ENCODE measurements around the gene MAP7. TPM values are rescaled to one million over a fixed set of nuclear protein-coding genes. Genes with fewer than 3 reads are reported as not detected.
A peak's percentile ranks its signal among the peaks of the same experiment; 100 is the strongest.

The MAP7 gene
- total and polyA plus RNA-seq, 9 of the 15 experiments (the other 6 are each of a cell fraction or from before 2014, with no cell fraction given): 0.76 to 7.7 (median 3.9) TPM

DNA sequence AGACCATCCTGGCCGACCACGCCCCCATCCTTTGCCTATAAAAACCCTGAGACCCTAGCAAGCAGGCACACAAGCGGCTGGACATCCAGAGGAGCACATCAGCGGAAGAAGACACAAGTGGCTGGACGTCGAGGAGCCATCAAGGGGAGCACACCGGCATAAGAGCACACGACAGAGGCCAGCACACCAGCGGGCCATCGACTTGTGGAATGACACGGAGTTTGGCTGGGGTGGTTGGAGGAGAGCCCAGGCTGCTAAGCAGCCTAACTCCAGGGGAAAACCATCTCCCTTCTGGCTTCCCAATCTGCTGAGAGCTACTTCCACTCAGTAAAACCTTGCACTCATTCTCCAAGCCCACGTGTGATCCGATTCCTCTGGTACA lies 215.8 kb downstream of the MAP7 start (continued):
- TF ChIP-seq, protein P1, sequence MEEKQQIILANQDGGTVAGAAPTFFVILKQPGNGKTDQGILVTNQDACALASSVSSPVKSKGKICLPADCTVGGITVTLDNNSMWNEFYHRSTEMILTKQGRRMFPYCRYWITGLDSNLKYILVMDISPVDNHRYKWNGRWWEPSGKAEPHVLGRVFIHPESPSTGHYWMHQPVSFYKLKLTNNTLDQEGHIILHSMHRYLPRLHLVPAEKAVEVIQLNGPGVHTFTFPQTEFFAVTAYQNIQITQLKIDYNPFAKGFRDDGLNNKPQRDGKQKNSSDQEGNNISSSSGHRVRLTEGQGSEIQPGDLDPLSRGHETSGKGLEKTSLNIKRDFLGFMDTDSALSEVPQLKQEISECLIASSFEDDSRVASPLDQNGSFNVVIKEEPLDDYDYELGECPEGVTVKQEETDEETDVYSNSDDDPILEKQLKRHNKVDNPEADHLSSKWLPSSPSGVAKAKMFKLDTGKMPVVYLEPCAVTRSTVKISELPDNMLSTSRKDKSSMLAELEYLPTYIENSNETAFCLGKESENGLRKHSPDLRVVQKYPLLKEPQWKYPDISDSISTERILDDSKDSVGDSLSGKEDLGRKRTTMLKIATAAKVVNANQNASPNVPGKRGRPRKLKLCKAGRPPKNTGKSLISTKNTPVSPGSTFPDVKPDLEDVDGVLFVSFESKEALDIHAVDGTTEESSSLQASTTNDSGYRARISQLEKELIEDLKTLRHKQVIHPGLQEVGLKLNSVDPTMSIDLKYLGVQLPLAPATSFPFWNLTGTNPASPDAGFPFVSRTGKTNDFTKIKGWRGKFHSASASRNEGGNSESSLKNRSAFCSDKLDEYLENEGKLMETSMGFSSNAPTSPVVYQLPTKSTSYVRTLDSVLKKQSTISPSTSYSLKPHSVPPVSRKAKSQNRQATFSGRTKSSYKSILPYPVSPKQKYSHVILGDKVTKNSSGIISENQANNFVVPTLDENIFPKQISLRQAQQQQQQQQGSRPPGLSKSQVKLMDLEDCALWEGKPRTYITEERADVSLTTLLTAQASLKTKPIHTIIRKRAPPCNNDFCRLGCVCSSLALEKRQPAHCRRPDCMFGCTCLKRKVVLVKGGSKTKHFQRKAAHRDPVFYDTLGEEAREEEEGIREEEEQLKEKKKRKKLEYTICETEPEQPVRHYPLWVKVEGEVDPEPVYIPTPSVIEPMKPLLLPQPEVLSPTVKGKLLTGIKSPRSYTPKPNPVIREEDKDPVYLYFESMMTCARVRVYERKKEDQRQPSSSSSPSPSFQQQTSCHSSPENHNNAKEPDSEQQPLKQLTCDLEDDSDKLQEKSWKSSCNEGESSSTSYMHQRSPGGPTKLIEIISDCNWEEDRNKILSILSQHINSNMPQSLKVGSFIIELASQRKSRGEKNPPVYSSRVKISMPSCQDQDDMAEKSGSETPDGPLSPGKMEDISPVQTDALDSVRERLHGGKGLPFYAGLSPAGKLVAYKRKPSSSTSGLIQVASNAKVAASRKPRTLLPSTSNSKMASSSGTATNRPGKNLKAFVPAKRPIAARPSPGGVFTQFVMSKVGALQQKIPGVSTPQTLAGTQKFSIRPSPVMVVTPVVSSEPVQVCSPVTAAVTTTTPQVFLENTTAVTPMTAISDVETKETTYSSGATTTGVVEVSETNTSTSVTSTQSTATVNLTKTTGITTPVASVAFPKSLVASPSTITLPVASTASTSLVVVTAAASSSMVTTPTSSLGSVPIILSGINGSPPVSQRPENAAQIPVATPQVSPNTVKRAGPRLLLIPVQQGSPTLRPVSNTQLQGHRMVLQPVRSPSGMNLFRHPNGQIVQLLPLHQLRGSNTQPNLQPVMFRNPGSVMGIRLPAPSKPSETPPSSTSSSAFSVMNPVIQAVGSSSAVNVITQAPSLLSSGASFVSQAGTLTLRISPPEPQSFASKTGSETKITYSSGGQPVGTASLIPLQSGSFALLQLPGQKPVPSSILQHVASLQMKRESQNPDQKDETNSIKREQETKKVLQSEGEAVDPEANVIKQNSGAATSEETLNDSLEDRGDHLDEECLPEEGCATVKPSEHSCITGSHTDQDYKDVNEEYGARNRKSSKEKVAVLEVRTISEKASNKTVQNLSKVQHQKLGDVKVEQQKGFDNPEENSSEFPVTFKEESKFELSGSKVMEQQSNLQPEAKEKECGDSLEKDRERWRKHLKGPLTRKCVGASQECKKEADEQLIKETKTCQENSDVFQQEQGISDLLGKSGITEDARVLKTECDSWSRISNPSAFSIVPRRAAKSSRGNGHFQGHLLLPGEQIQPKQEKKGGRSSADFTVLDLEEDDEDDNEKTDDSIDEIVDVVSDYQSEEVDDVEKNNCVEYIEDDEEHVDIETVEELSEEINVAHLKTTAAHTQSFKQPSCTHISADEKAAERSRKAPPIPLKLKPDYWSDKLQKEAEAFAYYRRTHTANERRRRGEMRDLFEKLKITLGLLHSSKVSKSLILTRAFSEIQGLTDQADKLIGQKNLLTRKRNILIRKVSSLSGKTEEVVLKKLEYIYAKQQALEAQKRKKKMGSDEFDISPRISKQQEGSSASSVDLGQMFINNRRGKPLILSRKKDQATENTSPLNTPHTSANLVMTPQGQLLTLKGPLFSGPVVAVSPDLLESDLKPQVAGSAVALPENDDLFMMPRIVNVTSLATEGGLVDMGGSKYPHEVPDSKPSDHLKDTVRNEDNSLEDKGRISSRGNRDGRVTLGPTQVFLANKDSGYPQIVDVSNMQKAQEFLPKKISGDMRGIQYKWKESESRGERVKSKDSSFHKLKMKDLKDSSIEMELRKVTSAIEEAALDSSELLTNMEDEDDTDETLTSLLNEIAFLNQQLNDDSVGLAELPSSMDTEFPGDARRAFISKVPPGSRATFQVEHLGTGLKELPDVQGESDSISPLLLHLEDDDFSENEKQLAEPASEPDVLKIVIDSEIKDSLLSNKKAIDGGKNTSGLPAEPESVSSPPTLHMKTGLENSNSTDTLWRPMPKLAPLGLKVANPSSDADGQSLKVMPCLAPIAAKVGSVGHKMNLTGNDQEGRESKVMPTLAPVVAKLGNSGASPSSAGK (IDR thresholded peaks at IDR 0.05): peak; percentile 72
- TF ChIP-seq C11orf30 (IDR thresholded peaks at IDR 0.05; ENCODE audit: low read depth): no peak
- no peak for TF ChIP-seq HNRNPK (IDR thresholded peaks at IDR 0.05; ENCODE audit: low read depth, low read length, poor library complexity, severe bottlenecking)
- no peak for TF ChIP-seq ILK (tag; IDR thresholded peaks at IDR 0.05; ENCODE audit: borderline replicate concordance, low read depth)
- no peak for TF ChIP-seq ZNF232 (CRISPR knock-in tag; IDR thresholded peaks at IDR 0.05)
- no peak for TF ChIP-seq E2F4 (CRISPR knock-in tag; IDR thresholded peaks at IDR 0.05; ENCODE audit: low read depth)
- no peak for TF ChIP-seq HDAC3 (IDR thresholded peaks at IDR 0.05; ENCODE audit: borderline replicate concordance, partially characterized antibody)
- TF ChIP-seq, protein P2, sequence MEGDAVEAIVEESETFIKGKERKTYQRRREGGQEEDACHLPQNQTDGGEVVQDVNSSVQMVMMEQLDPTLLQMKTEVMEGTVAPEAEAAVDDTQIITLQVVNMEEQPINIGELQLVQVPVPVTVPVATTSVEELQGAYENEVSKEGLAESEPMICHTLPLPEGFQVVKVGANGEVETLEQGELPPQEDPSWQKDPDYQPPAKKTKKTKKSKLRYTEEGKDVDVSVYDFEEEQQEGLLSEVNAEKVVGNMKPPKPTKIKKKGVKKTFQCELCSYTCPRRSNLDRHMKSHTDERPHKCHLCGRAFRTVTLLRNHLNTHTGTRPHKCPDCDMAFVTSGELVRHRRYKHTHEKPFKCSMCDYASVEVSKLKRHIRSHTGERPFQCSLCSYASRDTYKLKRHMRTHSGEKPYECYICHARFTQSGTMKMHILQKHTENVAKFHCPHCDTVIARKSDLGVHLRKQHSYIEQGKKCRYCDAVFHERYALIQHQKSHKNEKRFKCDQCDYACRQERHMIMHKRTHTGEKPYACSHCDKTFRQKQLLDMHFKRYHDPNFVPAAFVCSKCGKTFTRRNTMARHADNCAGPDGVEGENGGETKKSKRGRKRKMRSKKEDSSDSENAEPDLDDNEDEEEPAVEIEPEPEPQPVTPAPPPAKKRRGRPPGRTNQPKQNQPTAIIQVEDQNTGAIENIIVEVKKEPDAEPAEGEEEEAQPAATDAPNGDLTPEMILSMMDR (IDR thresholded peaks at IDR 0.05 in 2 of 3, conservative IDR thresholded peaks at IDR 0.05 in 1 of 3; ENCODE audit: insufficient read depth in 2 of 3, low read depth in 1 of 3, low read length in 3 of 3): no peak
- TF ChIP-seq MTA3 (IDR thresholded peaks at IDR 0.05; ENCODE audit: borderline replicate concordance): no peak; the same call in 1 of the 2 replicates
- no peak for TF ChIP-seq HDAC8 (tag; IDR thresholded peaks at IDR 0.05)
